GM21381 (cell line): ENCODE results near the gene FGL2.
"Not testable (repeated sequence)": the region's sequence is repeated elsewhere in the genome, so short reads cannot be mapped to it uniquely, and the experiment has no call there.

Experiments used
- ATAC-seq: cut with Tn5 transposase; IDR thresholded peaks from one replicate; pipeline ENCODE4 v1.9.1; 2021; ENCODE audit warnings: mild to moderate bottlenecking, moderate library complexity; ENCODE audit not compliant: unreplicated experiment

FGL2 gene

DNA sequence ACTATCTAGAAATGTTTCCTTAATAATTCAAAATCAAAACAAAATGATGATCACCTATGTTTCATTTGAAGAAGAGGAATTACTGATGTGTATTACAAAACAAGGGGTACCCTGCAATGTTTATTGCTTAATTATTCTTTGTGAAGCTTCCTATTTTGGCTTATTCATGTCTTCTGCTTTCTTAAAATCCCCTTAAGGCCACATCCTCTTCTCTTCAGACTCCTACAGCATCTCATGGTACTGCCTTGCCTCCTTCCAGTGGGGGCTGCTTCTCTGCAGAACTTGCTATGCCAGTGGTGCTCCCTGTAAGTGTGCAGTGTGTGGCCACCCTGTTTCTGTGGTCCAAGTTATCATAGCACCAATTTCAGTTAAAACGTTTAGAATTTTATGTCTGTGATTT lies 42.2 kb downstream of the FGL2 start:
- peak; percentile 54 for ATAC-seq

- ATAC-seq = peak; percentile 85
Measured at GRCh38 chr7:77157034-77157433, 42.6 kb downstream of the FGL2 start.

GRCh38 chr7:77155601-77156377 lies 43.8 kb downstream of the FGL2 start:
- not testable (repeated sequence) for ATAC-seq

- ATAC-seq = peak; percentile 44
Measured at GRCh38 chr7:77154917-77155464, 44.6 kb downstream of the FGL2 start.

DNA sequence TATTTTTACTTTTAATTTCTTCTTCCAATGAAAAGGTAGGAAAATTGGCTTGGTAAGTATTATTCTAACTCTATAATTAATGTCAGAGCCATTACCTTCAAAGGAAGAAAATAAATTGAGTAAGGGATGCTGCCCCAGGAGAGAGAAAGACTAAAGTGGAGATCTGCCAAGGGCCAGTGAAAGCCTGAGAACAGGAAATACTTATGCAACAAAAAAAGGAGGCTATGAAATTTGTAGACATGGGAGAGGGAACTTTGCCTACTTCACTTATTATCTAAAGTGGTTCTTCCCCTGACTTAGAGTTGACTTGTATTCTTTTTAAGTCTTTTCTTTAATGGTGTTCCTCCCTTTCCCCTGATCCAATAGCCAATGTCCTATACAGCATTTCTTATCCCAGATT lies 47.4 kb downstream of the FGL2 start:
- ATAC-seq = not testable (repeated sequence)
